ENCODE data around the gene CTNNBL1.

- TF ChIP-seq CTCF (IDR thresholded peaks at IDR 0.05) (no peak), POLR2A (IDR thresholded peaks at IDR 0.05) (no peak)
These were observed 156.3 kb downstream of the CTNNBL1 start for GRCh38 chr20:37850036-37850592.
